GM12873 (cell line): ENCODE data around the gene WDR1.

Experiments used
- CTCF ChIP-seq: IDR thresholded peaks from 2 replicates; pipeline ENCODE4 v1.5.1; 2012; ENCODE audit warnings: low read depth, mild to moderate bottlenecking, moderate library complexity, low read length, control low read depth; ENCODE audit not compliant: insufficient read depth; ENCODE audit errors: missing control alignments

Gene WDR1

GRCh38 chr4:10115797-10116568, 616 bp downstream of the WDR1 start:
- no peak for TF ChIP-seq CTCF

- no peak for TF ChIP-seq CTCF
Measured at GRCh38 chr4:10115271-10115796, 1.3 kb downstream of the WDR1 start.

- no peak for TF ChIP-seq CTCF
Measured at GRCh38 chr4:10114607-10115006, 2.0 kb downstream of the WDR1 start.

GRCh38 chr4:10114147-10114546, 2.5 kb downstream of the WDR1 start:
- TF ChIP-seq CTCF, result no peak

GRCh38 chr4:10113362-10114047, 3.1 kb downstream of the WDR1 start:
- TF ChIP-seq CTCF, result no peak

GRCh38 chr4:10112658-10113284, 3.8 kb downstream of the WDR1 start:
- TF ChIP-seq CTCF, result no peak
